PFSK-1 (cell line): ENCODE measurements around the gene CNGA1.

ENCODE experiments used
- FOXP2 ChIP-seq: optimal IDR thresholded peaks from 2 replicates; pipeline ENCODE3; 2011; ENCODE audit warnings: borderline replicate concordance, control low read depth, inconsistent platforms; ENCODE audit not compliant: insufficient read depth; ENCODE audit errors: extremely low read length, extremely low read depth
- POLR2AphosphoS5 ChIP-seq: IDR thresholded peaks from 2 replicates; pipeline ENCODE4 v1.6.1; 2012; ENCODE audit warnings: low read depth, mild to moderate bottlenecking, control low read depth, low read length, moderate library complexity
- SIN3A ChIP-seq: IDR thresholded peaks from 2 replicates; pipeline ENCODE4 v1.6.1; 2012; ENCODE audit warnings: mild to moderate bottlenecking, low read length, moderate library complexity, borderline replicate concordance; ENCODE audit not compliant: insufficient read depth
- TAF1 ChIP-seq: IDR thresholded peaks from 2 replicates; pipeline ENCODE4 v1.6.1; 2012; ENCODE audit warnings: low read length, control low read depth, borderline replicate concordance; ENCODE audit not compliant: insufficient read depth
- TF ChIP-seq, protein P1 (sequence below), 2 experiments: IDR thresholded peaks; 2 replicates each; pipeline versions ENCODE4 v1.6.1 to v1.8.0; 2011 to 2012; ENCODE audit warnings: low read depth in 2 of 2, low read length in 2 of 2, control low read depth in 1 of 2, inconsistent platforms in 1 of 2, mild to moderate bottlenecking in 1 of 2, moderate library complexity in 1 of 2; ENCODE audit not compliant: insufficient read depth in 1 of 2

Gene CNGA1

DNA sequence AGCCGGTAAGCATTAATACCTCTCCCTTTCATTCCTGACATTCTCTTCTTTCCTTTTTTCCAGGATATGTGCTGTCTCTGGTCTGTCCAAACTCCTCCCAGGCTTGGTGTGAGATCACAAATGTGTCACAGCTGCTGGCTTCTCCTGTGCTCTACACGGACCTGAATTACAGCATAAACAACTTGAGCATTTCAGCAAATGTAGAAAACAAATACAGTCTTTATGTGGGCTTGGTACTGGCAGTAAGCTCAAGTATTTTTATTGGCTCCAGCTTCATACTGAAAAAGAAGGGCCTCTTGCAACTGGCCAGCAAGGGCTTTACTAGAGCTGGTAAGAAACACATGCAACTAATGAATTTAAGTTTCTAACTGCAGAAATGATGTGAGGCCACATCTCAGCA, 8.5 kb upstream of the CNGA1 start:
- TF ChIP-seq SIN3A, result no peak
- TF ChIP-seq, protein P1, sequence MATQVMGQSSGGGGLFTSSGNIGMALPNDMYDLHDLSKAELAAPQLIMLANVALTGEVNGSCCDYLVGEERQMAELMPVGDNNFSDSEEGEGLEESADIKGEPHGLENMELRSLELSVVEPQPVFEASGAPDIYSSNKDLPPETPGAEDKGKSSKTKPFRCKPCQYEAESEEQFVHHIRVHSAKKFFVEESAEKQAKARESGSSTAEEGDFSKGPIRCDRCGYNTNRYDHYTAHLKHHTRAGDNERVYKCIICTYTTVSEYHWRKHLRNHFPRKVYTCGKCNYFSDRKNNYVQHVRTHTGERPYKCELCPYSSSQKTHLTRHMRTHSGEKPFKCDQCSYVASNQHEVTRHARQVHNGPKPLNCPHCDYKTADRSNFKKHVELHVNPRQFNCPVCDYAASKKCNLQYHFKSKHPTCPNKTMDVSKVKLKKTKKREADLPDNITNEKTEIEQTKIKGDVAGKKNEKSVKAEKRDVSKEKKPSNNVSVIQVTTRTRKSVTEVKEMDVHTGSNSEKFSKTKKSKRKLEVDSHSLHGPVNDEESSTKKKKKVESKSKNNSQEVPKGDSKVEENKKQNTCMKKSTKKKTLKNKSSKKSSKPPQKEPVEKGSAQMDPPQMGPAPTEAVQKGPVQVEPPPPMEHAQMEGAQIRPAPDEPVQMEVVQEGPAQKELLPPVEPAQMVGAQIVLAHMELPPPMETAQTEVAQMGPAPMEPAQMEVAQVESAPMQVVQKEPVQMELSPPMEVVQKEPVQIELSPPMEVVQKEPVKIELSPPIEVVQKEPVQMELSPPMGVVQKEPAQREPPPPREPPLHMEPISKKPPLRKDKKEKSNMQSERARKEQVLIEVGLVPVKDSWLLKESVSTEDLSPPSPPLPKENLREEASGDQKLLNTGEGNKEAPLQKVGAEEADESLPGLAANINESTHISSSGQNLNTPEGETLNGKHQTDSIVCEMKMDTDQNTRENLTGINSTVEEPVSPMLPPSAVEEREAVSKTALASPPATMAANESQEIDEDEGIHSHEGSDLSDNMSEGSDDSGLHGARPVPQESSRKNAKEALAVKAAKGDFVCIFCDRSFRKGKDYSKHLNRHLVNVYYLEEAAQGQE (IDR thresholded peaks at IDR 0.05; ENCODE audit: insufficient read depth in 1 of 2, low read depth in 2 of 2, low read length in 2 of 2), result no peak
- TF ChIP-seq FOXP2, result no peak
- no peak for TF ChIP-seq TAF1
- TF ChIP-seq POLR2AphosphoS5, result no peak

DNA sequence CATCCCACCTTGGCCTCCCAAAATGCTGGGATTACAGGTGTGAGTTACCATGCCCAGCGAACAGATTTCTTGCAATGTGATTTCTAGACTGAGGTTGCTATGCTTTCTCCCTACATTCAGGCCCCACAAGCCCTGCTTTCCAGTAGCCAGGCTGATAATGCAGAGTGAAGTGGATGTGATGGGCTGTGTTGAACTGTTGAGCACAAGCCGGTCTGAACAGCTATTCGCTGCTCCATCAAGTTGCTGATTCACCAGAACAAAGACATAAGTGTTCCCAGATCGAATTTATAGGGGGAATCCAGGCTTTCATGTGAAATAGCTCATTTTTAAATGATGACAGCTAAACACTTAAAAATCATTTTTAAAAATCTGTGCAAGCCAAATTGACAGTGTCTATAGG, 8.0 kb upstream of the CNGA1 start:
- no peak for TF ChIP-seq SIN3A

DNA sequence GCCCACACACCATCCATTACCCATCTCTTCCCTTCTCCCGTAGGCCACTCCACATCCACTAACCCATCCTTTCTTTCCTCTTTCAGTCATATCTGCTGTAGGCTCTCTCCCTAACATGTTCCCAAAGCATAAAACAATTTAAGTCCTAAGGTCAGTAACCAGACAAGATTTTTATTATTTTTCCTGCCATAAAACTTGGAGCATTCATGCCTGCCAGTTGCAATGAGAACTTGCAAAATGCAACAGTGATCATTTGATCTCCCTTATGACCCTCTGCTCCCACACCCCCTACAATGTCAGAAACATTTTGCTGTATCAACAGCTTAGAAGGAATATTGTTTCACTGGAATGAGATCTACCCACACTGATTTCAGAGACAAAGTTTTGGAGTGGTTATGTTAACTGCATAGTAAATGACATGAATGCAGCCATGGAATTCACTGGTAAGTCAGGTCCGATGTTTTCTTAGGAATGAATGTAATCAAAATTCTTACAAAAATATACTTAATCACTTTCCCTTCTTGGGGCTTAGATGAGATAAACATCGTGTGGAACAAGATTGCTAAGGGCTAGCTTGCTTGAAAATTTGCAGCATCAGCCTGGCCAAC, 5.8 kb upstream of the CNGA1 start:
- TF ChIP-seq POLR2AphosphoS5, result no peak
- TF ChIP-seq, protein P1 (IDR thresholded peaks at IDR 0.05; ENCODE audit: insufficient read depth in 1 of 2, low read depth in 2 of 2, low read length in 2 of 2), result no peak
- TF ChIP-seq SIN3A, result no peak
- no peak for TF ChIP-seq TAF1
- no peak for TF ChIP-seq FOXP2

DNA sequence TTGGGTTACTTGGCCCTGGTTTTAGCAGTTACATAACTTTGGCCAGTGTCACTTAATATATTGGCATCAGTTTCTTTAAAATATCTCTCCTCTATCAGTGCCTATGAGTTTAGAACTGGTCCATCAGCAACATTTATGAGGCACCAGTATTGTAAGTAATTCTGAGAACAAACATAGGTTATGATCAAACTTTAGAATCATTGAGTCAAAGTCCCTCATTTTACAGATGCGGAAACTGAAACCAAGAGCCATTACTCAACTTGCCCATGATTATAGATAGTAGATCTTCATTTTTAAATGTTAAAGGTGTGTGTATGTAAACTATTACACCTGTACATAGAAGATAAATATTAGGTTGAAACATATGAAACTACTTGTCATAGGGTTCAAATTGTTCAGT, 4.6 kb upstream of the CNGA1 start:
- TF ChIP-seq, protein P1 (IDR thresholded peaks at IDR 0.05; ENCODE audit: insufficient read depth in 1 of 2, low read depth in 2 of 2, low read length in 2 of 2), result no peak

- no peak for TF ChIP-seq SIN3A
- TF ChIP-seq, protein P1 (IDR thresholded peaks at IDR 0.05; ENCODE audit: insufficient read depth in 1 of 2, low read depth in 2 of 2, low read length in 2 of 2), result no peak
- no peak for TF ChIP-seq FOXP2
- no peak for TF ChIP-seq POLR2AphosphoS5
- TF ChIP-seq TAF1, result no peak
Measured at GRCh38 chr4:48018112-48018511, 1.6 kb upstream of the CNGA1 start.

- TF ChIP-seq TAF1, result no peak
- TF ChIP-seq, protein P1 (IDR thresholded peaks at IDR 0.05; ENCODE audit: insufficient read depth in 1 of 2, low read depth in 2 of 2, low read length in 2 of 2), result no peak
- TF ChIP-seq POLR2AphosphoS5, result no peak
- TF ChIP-seq SIN3A, result no peak
- TF ChIP-seq FOXP2, result no peak
Measured at GRCh38 chr4:48017108-48017571, 659 bp upstream of the CNGA1 start.
